Endothelial cell of umbilical vein (primary cell): ENCODE data around the gene ASIP. TPM values are rescaled to one million over a fixed set of nuclear protein-coding genes. Genes with fewer than 3 reads are reported as not detected.

Experiments used
- BruUV-seq: library from RNA; stranded (reverse); fragments of 400-500 nt; replicated peaks from 2 replicates; lab custom pipeline; 2021; lab: Mats Ljungman, UMichigan
- CTCF ChIA-PET: fragments of 300-600, 350-600 bp; sonication (Branson Sonifier 250); formaldehyde crosslinking; loops from one replicate; lab custom pipeline; 2021; ENCODE audit warnings: antibody characterized with exemption, inconsistent platforms; lab: Charles Lee
- POLR2A ChIA-PET: fragments of 300-600, 350-600 bp; sonication (Branson Sonifier 250); formaldehyde crosslinking; loops from one replicate; lab custom pipeline; 2021; ENCODE audit warnings: antibody characterized with exemption, inconsistent platforms; lab: Charles Lee
- DNase-seq: peaks from one replicate; pipeline ENCODE4 v3.0.0-alpha.2; 2011; ENCODE audit warnings: low read depth, low spot score
- FAIRE-seq: peaks from 2 replicates; lab custom pipeline; 2011; peaks lifted over from hg19 to GRCh38; lab: Jason Lieb, UNC
- H2AFZ ChIP-seq: 2 replicates; pipeline ENCODE4 v1.6.0; 2012; ENCODE audit warnings: low read depth, low read length, control low read depth, inconsistent platforms
- H3K27ac ChIP-seq: 2 replicates; pipeline ENCODE4 v1.5.1; 2011; ENCODE audit warnings: low read depth, mild to moderate bottlenecking, control low read depth, low read length, moderate library complexity; ENCODE audit not compliant: insufficient read depth
- H3K27me3 ChIP-seq, 2 experiments: 2 replicates each; pipeline versions ENCODE4 v1.6.0 to v1.6.1; 2011; ENCODE audit warnings: low read length in 2 of 2, mixed read lengths in 1 of 2; ENCODE audit not compliant: control insufficient read depth in 2 of 2, insufficient read depth in 2 of 2
- H3K36me3 ChIP-seq, 2 experiments: 2 replicates in 1 of 2; 3 replicates in 1 of 2; pipeline ENCODE4 v1.5.1; 2011; ENCODE audit warnings: low read length in 2 of 2, mild to moderate bottlenecking in 1 of 2, moderate library complexity in 1 of 2; ENCODE audit not compliant: control insufficient read depth in 2 of 2, insufficient read depth in 2 of 2; ENCODE audit errors: extremely low read depth in 1 of 2
- H3K4me1 ChIP-seq: 3 replicates; pipeline ENCODE4 v1.5.1; 2011; ENCODE audit warnings: mild to moderate bottlenecking, low read length; ENCODE audit not compliant: control insufficient read depth, insufficient read depth; ENCODE audit errors: extremely low read depth
- H3K4me2 ChIP-seq: 2 replicates; pipeline ENCODE4 v1.6.1; 2011; ENCODE audit warnings: low read length, control low read depth, mixed read lengths; ENCODE audit not compliant: insufficient read depth
- H3K4me3 ChIP-seq, 3 experiments: fragments of 200-600 bp in 1 of 3; sonication (generic), shearing (Covaris generic) in 1 of 3; replicated peaks in 1 of 3; 2 replicates each; pipeline ENCODE4 v1.5.1; 2011 to 2016; ENCODE audit warnings: control low read depth in 3 of 3, low read length in 3 of 3, mild to moderate bottlenecking in 2 of 3, inconsistent platforms in 1 of 3, low read depth in 1 of 3, moderate library complexity in 1 of 3; ENCODE audit not compliant: insufficient read depth in 1 of 3
- H3K79me2 ChIP-seq: 2 replicates; pipeline ENCODE4 v1.6.0; 2012; ENCODE audit warnings: low read length, inconsistent platforms; ENCODE audit not compliant: control insufficient read depth, insufficient read depth
- H3K9ac ChIP-seq: replicated peaks from 2 replicates; pipeline ENCODE3; 2011; ENCODE audit warnings: low read length, control low read depth; ENCODE audit not compliant: insufficient read depth; ENCODE audit errors: extremely low read depth
- H3K9me1 ChIP-seq: replicated peaks from 3 replicates; pipeline ENCODE4 v1.6.0; 2011; ENCODE audit warnings: mild to moderate bottlenecking, low read length; ENCODE audit not compliant: control insufficient read depth, insufficient read depth; ENCODE audit errors: extremely low read depth
- H3K9me3 ChIP-seq: replicated peaks from 2 replicates; pipeline ENCODE4 v1.5.1; 2012; ENCODE audit warnings: low read length, inconsistent platforms; ENCODE audit not compliant: control insufficient read depth, insufficient read depth
- H4K20me1 ChIP-seq: replicated peaks from 2 replicates; pipeline ENCODE3; 2011; ENCODE audit warnings: mild to moderate bottlenecking, low read length; ENCODE audit not compliant: control insufficient read depth, insufficient read depth; ENCODE audit errors: extremely low read depth
- CTCF ChIP-seq, 2 donors: IDR thresholded peaks; 1 replicate in 1 of 2; 2 replicates in 1 of 2; pipeline ENCODE4 v1.5.1; 2011; ENCODE audit warnings: low read length in 2 of 2, mild to moderate bottlenecking in 2 of 2, moderate library complexity in 2 of 2, control low read depth in 1 of 2, inconsistent platforms in 1 of 2, low read depth in 1 of 2; ENCODE audit not compliant: insufficient read depth in 1 of 2; ENCODE audit errors: extremely low read depth in 1 of 2
- EZH2 ChIP-seq: IDR thresholded peaks from 2 replicates; pipeline ENCODE4 v1.6.1; 2012; ENCODE audit warnings: borderline replicate concordance, low read depth, mild to moderate bottlenecking, moderate library complexity, low read length, inconsistent platforms; ENCODE audit not compliant: severe bottlenecking
- GATA2 ChIP-seq: IDR thresholded peaks from 2 replicates; pipeline ENCODE4 v1.7.0; 2011; ENCODE audit warnings: low read depth, mild to moderate bottlenecking, moderate library complexity, mixed read lengths, low read length; ENCODE audit not compliant: insufficient read length, insufficient read depth
- MAX ChIP-seq: IDR thresholded peaks from 2 replicates; pipeline ENCODE4 v1.6.1; 2011; ENCODE audit not compliant: insufficient read depth, insufficient read length
- MYC ChIP-seq: IDR thresholded peaks from one replicate; pipeline ENCODE4 v1.6.1; 2011; ENCODE audit warnings: mild to moderate bottlenecking, low read depth, low read length
- POLR2AphosphoS5 ChIP-seq: IDR thresholded peaks from 2 replicates; pipeline ENCODE4 v1.6.1; 2012; ENCODE audit warnings: low read depth, mild to moderate bottlenecking, control low read depth, low read length, moderate library complexity; ENCODE audit not compliant: insufficient read depth
- dilution Hi-C: fragments of 300-500 bp; cut with MboI; formaldehyde crosslinking; loops from one replicate; pipeline ENCODE4 v1.15.0; 2019; ENCODE audit warnings: low sequenced_read_pairs; ENCODE audit not compliant: extremely low pct_ligation_motif_present
- intact Hi-C: fragments of 100-400 bp; cut with micrococcal nuclease; formaldehyde crosslinking; loops from one replicate; pipeline ENCODE4 v1.10.0; 2022
- polyA plus RNA-seq, 4 experiments: library from polyadenylated mRNA; depleted of rRNA in 3 of 4; stranded (reverse) in 3 of 4; unstranded in 1 of 4; fragments of >200 nt; gene quantifications; 2 replicates each; pipeline versions ENCODE4 v1.2.1 to v1.2.3, GENCODE V29; 2011 to 2012; ENCODE audit warnings: missing spikeins in 1 of 4
- total RNA-seq: library from RNA; stranded (reverse); gene quantifications from 2 replicates; pipeline ENCODE4 v1.2.3, GENCODE V29; 2021

The ASIP gene
- total and polyA plus RNA-seq, 2 donors (not counting 3 experiments of a cell fraction or from before 2014, with no cell fraction given), result not detected

GRCh38 chr20:34300809-34301586, 59.8 kb downstream of the ASIP start:
- FAIRE-seq (no peak), DNase-seq (no peak)
- Histone ChIP-seq H3K9ac (no peak overlapping the region), H2AFZ (no peak overlapping the region), H3K27me3 (no peaks in the 10 kb centered on the region), H3K27ac (no peak overlapping the region), H3K9me3 (no peaks in the 10 kb centered on the region), H4K20me1 (no peaks in the 10 kb centered on the region), H3K4me1 (peaks cover 8% of the 10 kb centered on the region), H3K4me3 (no peak overlapping the region), H3K4me2 (no peak overlapping the region), H3K36me3 (no peaks in the 10 kb centered on the region), H3K9me1 (no peaks in the 10 kb centered on the region), H3K79me2 (peaks cover 43% of the 10 kb centered on the region)
- no TSS peak for BruUV-seq
- POLR2A ChIA-PET, result interaction anchor here (1.3 kb wide), 1 partner anchor 62 kb away, joined by 4 read pairs; the partner anchor contains the start of gene ITCH
- TF ChIP-seq MYC, result no peak
- TF ChIP-seq MAX, result no peak
- TF ChIP-seq POLR2AphosphoS5, result no peak
- no peak for TF ChIP-seq EZH2
- TF ChIP-seq CTCF (IDR thresholded peaks at IDR 0.05; ENCODE audit: extremely low read depth in 1 of 2, insufficient read depth in 1 of 2, low read depth in 1 of 2, low read length in 2 of 2), result no peak
- TF ChIP-seq GATA2, result no peak
- intact Hi-C loops (no loop called here), dilution Hi-C loops (no loop called here)
- CTCF ChIA-PET, result interaction anchor here (1.5 to 4.8 kb wide), 3 partner anchors 12 to 222 kb away, joined by 4 to 24 read pairs (median 18); no protein-coding TSS in a partner anchor
